ENCODE measurements around the gene MAP1S.
A peak's percentile ranks its signal among the peaks of the same experiment; 100 is the strongest.

Gene MAP1S

GRCh38 chr19:17724655-17725054 is 5.4 kb downstream of the MAP1S start:
- Histone ChIP-seq H3K36me3 (peaks cover 87% of the 10 kb centered on the region), H3K27me3 (ENCODE audit: insufficient read depth, low read depth, severe bottlenecking) (no peaks in the 10 kb centered on the region), H3K27ac (no peak overlapping the region), H3K9me3 (ENCODE audit: severe bottlenecking) (no peaks in the 10 kb centered on the region), H3K4me3 (ENCODE audit: low read depth, low read length) (no peak overlapping the region)
- no peak for TF ChIP-seq CTCF (IDR thresholded peaks at IDR 0.05; ENCODE audit: low read depth, low read length)
- no peak for DNase-seq

GRCh38 chr19:17725422-17726078 is 6.3 kb downstream of the MAP1S start:
- peak; percentile 29 for DNase-seq
- H3K4me3 ChIP-seq (ENCODE audit: low read depth, low read length) = no peak overlapping the region
- no peak overlapping the region for H3K27ac ChIP-seq
- peaks cover 96% of the 10 kb centered on the region for H3K36me3 ChIP-seq
- peak; percentile 70 for TF ChIP-seq CTCF (IDR thresholded peaks at IDR 0.05; ENCODE audit: low read depth, low read length)
- H3K27me3 ChIP-seq (ENCODE audit: insufficient read depth, low read depth, severe bottlenecking) = no peaks in the 10 kb centered on the region
- no peaks in the 10 kb centered on the region for H3K9me3 ChIP-seq (ENCODE audit: severe bottlenecking)

GRCh38 chr19:17726136-17726741 is 7.0 kb downstream of the MAP1S start:
- no peaks in the 10 kb centered on the region for H3K9me3 ChIP-seq (ENCODE audit: severe bottlenecking)
- no peak for TF ChIP-seq CTCF (IDR thresholded peaks at IDR 0.05; ENCODE audit: low read depth, low read length)
- H3K27ac ChIP-seq = no peak overlapping the region
- peaks cover 97% of the 10 kb centered on the region for H3K36me3 ChIP-seq
- DNase-seq = no peak
- no peak overlapping the region for H3K4me3 ChIP-seq (ENCODE audit: low read depth, low read length)
- H3K27me3 ChIP-seq (ENCODE audit: insufficient read depth, low read depth, severe bottlenecking) = no peaks in the 10 kb centered on the region

- no peak overlapping the region for H3K4me3 ChIP-seq (ENCODE audit: low read depth, low read length)
- TF ChIP-seq CTCF (IDR thresholded peaks at IDR 0.05; ENCODE audit: low read depth, low read length) = no peak
- H3K27me3 ChIP-seq (ENCODE audit: insufficient read depth, low read depth, severe bottlenecking) = no peaks in the 10 kb centered on the region
- peaks cover 96% of the 10 kb centered on the region for H3K36me3 ChIP-seq
- H3K9me3 ChIP-seq (ENCODE audit: severe bottlenecking) = no peaks in the 10 kb centered on the region
- H3K27ac ChIP-seq = no peak overlapping the region
- no peak for DNase-seq
Measured at GRCh38 chr19:17726964-17727773, 7.9 kb downstream of the MAP1S start.

- no peaks in the 10 kb centered on the region for H3K9me3 ChIP-seq (ENCODE audit: severe bottlenecking)
- H3K36me3 ChIP-seq = peaks cover 98% of the 10 kb centered on the region
- TF ChIP-seq CTCF (IDR thresholded peaks at IDR 0.05; ENCODE audit: low read depth, low read length) = no peak
- H3K27ac ChIP-seq = no peak overlapping the region
- DNase-seq = no peak
- no peaks in the 10 kb centered on the region for H3K27me3 ChIP-seq (ENCODE audit: insufficient read depth, low read depth, severe bottlenecking)
- H3K4me3 ChIP-seq (ENCODE audit: low read depth, low read length) = no peak overlapping the region
Measured at GRCh38 chr19:17727843-17728242, 8.6 kb downstream of the MAP1S start.
